Stomach (tissue), 4 donors: ENCODE results near the gene TNRC6B.

ENCODE experiments used
- CTCF ChIP-seq, 7 experiments: fragments of 450-650 bp in 4 of 7; fragments of 200-600 bp in 3 of 7; sonication (generic) in 3 of 7; IDR thresholded peaks; one replicate each; pipeline ENCODE4 v1.5.1; 2016 to 2019; ENCODE audit warnings: antibody characterized with exemption in 7 of 7, control low read depth in 2 of 7, mild to moderate bottlenecking in 1 of 7
- POLR2A ChIP-seq, 4 donors: fragments of 450-650 bp; IDR thresholded peaks; one replicate each; pipeline ENCODE4 v1.6.1; 2016; ENCODE audit warnings: antibody characterized with exemption in 4 of 4, control low read depth in 2 of 4, mild to moderate bottlenecking in 1 of 4, moderate library complexity in 1 of 4
- POLR2AphosphoS5 ChIP-seq, 3 donors: sonication (generic); formaldehyde crosslinking; IDR thresholded peaks; one replicate each; pipeline ENCODE4 v1.6.1; 2016; ENCODE audit warnings: antibody characterized with exemption in 3 of 3

- no peak for TF ChIP-seq CTCF (IDR thresholded peaks at IDR 0.05)
- no peak for TF ChIP-seq POLR2AphosphoS5 (IDR thresholded peaks at IDR 0.05)
- TF ChIP-seq POLR2A (IDR thresholded peaks at IDR 0.05): no peak
Measured at GRCh38 chr22:40180403-40180802, 2.7 kb downstream of the TNRC6B start.
